GM12873 (cell line): ENCODE measurements around the gene ARF1.

ENCODE experiments used
- CTCF ChIP-seq: IDR thresholded peaks from 2 replicates; pipeline ENCODE4 v1.5.1; 2012; ENCODE audit warnings: low read depth, mild to moderate bottlenecking, moderate library complexity, low read length, control low read depth; ENCODE audit not compliant: insufficient read depth; ENCODE audit errors: missing control alignments

Gene ARF1

GRCh38 chr1:228104526-228105269 lies 22.2 kb downstream of the ARF1 start:
- TF ChIP-seq CTCF: no peak

- TF ChIP-seq CTCF: no peak
These were observed 22.9 kb downstream of the ARF1 start for GRCh38 chr1:228105270-228105995.

GRCh38 chr1:228105996-228106799 lies 23.7 kb downstream of the ARF1 start:
- no peak for TF ChIP-seq CTCF

GRCh38 chr1:228106800-228107054 lies 24.2 kb downstream of the ARF1 start:
- no peak for TF ChIP-seq CTCF

GRCh38 chr1:228107636-228108035 lies 25.1 kb downstream of the ARF1 start:
- no peak for TF ChIP-seq CTCF

GRCh38 chr1:228108055-228108690 lies 25.7 kb downstream of the ARF1 start:
- TF ChIP-seq CTCF: no peak

GRCh38 chr1:228108742-228109072 lies 26.2 kb downstream of the ARF1 start:
- TF ChIP-seq CTCF: no peak
